H9 (cell line): Measurements from ENCODE around the gene MAGT1. TPM values are rescaled to one million over a fixed set of nuclear protein-coding genes. Genes with fewer than 3 reads are reported as not detected.

Experiments used
- DNase-seq: peaks from one replicate; pipeline ENCODE4 v3.0.0-alpha.2; 2017
- H2AFZ ChIP-seq: one replicate; pipeline ENCODE4 v1.6.1; 2013; ENCODE audit warnings: mild to moderate bottlenecking, low read length, control low read depth, moderate library complexity
- H2AK5ac ChIP-seq: 2 replicates; pipeline ENCODE4 v1.6.1; 2013; ENCODE audit warnings: low read length, control low read depth, mixed read lengths; ENCODE audit not compliant: insufficient read length
- H2BK120ac ChIP-seq: one replicate; pipeline ENCODE4 v1.6.1; 2013; ENCODE audit warnings: low read depth, mild to moderate bottlenecking, low read length, control low read depth, inconsistent platforms; ENCODE audit not compliant: poor library complexity, severe bottlenecking
- H2BK12ac ChIP-seq: 2 replicates; pipeline ENCODE4 v1.6.1; 2013; ENCODE audit warnings: low read length, control low read depth, mixed read lengths, low read depth; ENCODE audit not compliant: insufficient read length
- H2BK15ac ChIP-seq: 2 replicates; pipeline ENCODE4 v1.6.1; 2013; ENCODE audit warnings: low read depth, low read length, control low read depth
- H2BK20ac ChIP-seq: one replicate; pipeline ENCODE4 v1.6.1; 2013; ENCODE audit warnings: low read depth, mild to moderate bottlenecking, low read length, control low read depth, inconsistent platforms; ENCODE audit not compliant: poor library complexity, severe bottlenecking
- H2BK5ac ChIP-seq: 2 replicates; pipeline ENCODE4 v1.6.1; 2013; ENCODE audit warnings: low read length, control low read depth, mixed read lengths; ENCODE audit not compliant: insufficient read length
- H3K14ac ChIP-seq: 2 replicates; pipeline ENCODE4 v1.6.1; 2013; ENCODE audit warnings: low read length, control low read depth; ENCODE audit not compliant: insufficient read depth
- H3K18ac ChIP-seq: 2 replicates; pipeline ENCODE4 v1.6.1; 2013; ENCODE audit warnings: low read depth, mild to moderate bottlenecking, mixed read lengths, low read length, control low read depth; ENCODE audit not compliant: insufficient read length
- H3K23ac ChIP-seq: 2 replicates; pipeline ENCODE4 v1.6.1; 2013; ENCODE audit warnings: low read length, control low read depth, mixed read lengths, low read depth; ENCODE audit not compliant: insufficient read length
- H3K23me2 ChIP-seq: 2 replicates; pipeline ENCODE4 v1.6.1; 2013; ENCODE audit warnings: low read depth, mild to moderate bottlenecking, mixed read lengths, low read length, control low read depth; ENCODE audit not compliant: insufficient read length, poor library complexity, severe bottlenecking
- H3K27ac ChIP-seq: 2 replicates; pipeline ENCODE4 v1.5.1; 2013; ENCODE audit warnings: low read length, control low read depth, mixed read lengths, low read depth; ENCODE audit not compliant: insufficient read length
- H3K27me3 ChIP-seq: 2 replicates; pipeline ENCODE4 v1.6.1; 2013; ENCODE audit warnings: low read length, control low read depth, inconsistent platforms; ENCODE audit not compliant: insufficient read depth
- H3K4ac ChIP-seq: 2 replicates; pipeline ENCODE4 v1.6.1; 2013; ENCODE audit warnings: low read depth, mild to moderate bottlenecking, control low read depth, inconsistent platforms, low read length, moderate library complexity
- H3K4me1 ChIP-seq: 2 replicates; pipeline ENCODE4 v1.6.1; 2013; ENCODE audit warnings: low read length, control low read depth, inconsistent platforms; ENCODE audit not compliant: insufficient read depth
- H3K4me2 ChIP-seq: 2 replicates; pipeline ENCODE4 v1.6.1; 2013; ENCODE audit warnings: low read length, control low read depth, mixed read lengths; ENCODE audit not compliant: insufficient read length, insufficient read depth
- H3K56ac ChIP-seq: 2 replicates; pipeline ENCODE4 v1.6.1; 2013; ENCODE audit warnings: low read depth, mild to moderate bottlenecking, mixed read lengths, low read length, control low read depth; ENCODE audit not compliant: insufficient read length
- H3K79me1 ChIP-seq: 2 replicates; pipeline ENCODE4 v1.6.1; 2013; ENCODE audit warnings: low read depth, mild to moderate bottlenecking, moderate library complexity, low read length, control low read depth, inconsistent platforms; ENCODE audit not compliant: insufficient read depth, poor library complexity, severe bottlenecking
- H3K79me2 ChIP-seq: 2 replicates; pipeline ENCODE4 v1.6.1; 2013; ENCODE audit warnings: low read length, control low read depth, inconsistent platforms; ENCODE audit not compliant: insufficient read depth
- H3K9ac ChIP-seq: 2 replicates; pipeline ENCODE4 v1.6.1; 2013; ENCODE audit warnings: low read length, control low read depth, mixed read lengths; ENCODE audit not compliant: insufficient read length; ENCODE audit errors: extremely low read depth
- H3K9me3 ChIP-seq: one replicate; pipeline ENCODE4 v1.6.1; 2013; ENCODE audit warnings: low read depth, low read length, inconsistent platforms; ENCODE audit not compliant: control insufficient read depth
- H3T11ph ChIP-seq: one replicate; pipeline ENCODE4 v1.6.1; 2013; ENCODE audit warnings: mild to moderate bottlenecking, low read length, control low read depth, inconsistent platforms
- H4K20me1 ChIP-seq: one replicate; pipeline ENCODE4 v1.6.1; 2013; ENCODE audit not compliant: control insufficient read depth, insufficient read length, insufficient read depth
- H4K5ac ChIP-seq: 2 replicates; pipeline ENCODE4 v1.6.1; 2013; ENCODE audit warnings: low read depth, mild to moderate bottlenecking, mixed read lengths, low read length, control low read depth; ENCODE audit not compliant: insufficient read length
- H4K8ac ChIP-seq: replicated peaks from 2 replicates; pipeline ENCODE4 v1.6.1; 2013; ENCODE audit warnings: low read length, control low read depth, mixed read lengths, low read depth; ENCODE audit not compliant: insufficient read length
- H4K91ac ChIP-seq: 2 replicates; pipeline ENCODE4 v1.6.1; 2013; ENCODE audit warnings: low read depth, mild to moderate bottlenecking, moderate library complexity, mixed read lengths, low read length, control low read depth; ENCODE audit not compliant: insufficient read length
- H3K27ac Mint-ChIP-seq, 3 experiments: 2 replicates in 2 of 3; 3 replicates in 1 of 3; pipeline ENCODE4 v1.8.0; 2020 to 2021; ENCODE audit warnings: mixed read lengths in 3 of 3, mild to moderate bottlenecking in 1 of 3, moderate library complexity in 1 of 3
- H3K27me3 Mint-ChIP-seq: 2 replicates; pipeline ENCODE4 v1.8.0; 2021; ENCODE audit warnings: low read depth, mild to moderate bottlenecking, moderate library complexity, mixed read lengths
- H3K36me3 Mint-ChIP-seq, 3 experiments: 2 replicates in 2 of 3; 3 replicates in 1 of 3; pipeline ENCODE4 v1.8.0; 2020 to 2021; ENCODE audit warnings: low read depth in 3 of 3, mixed read lengths in 3 of 3; ENCODE audit not compliant: insufficient read depth in 1 of 3
- H3K4me1 Mint-ChIP-seq, 2 experiments: 2 replicates each; pipeline ENCODE4 v1.8.0; 2020; ENCODE audit warnings: mixed read lengths in 2 of 2
- H3K4me3 Mint-ChIP-seq, 2 experiments: 2 replicates in 1 of 2; 3 replicates in 1 of 2; pipeline ENCODE4 v1.8.0; 2020 to 2021; ENCODE audit warnings: mild to moderate bottlenecking in 2 of 2, mixed read lengths in 2 of 2, moderate library complexity in 1 of 2
- H3K9me3 Mint-ChIP-seq, 2 experiments: 2 replicates in 1 of 2; 3 replicates in 1 of 2; pipeline ENCODE4 v1.8.0; 2020; ENCODE audit warnings: mild to moderate bottlenecking in 2 of 2, mixed read lengths in 2 of 2, moderate library complexity in 1 of 2
- WGBS: extraction: QIAGEN DNeasy Blood & Tissue Kit; methylation state at CpG from one replicate; pipeline ENCODE4 v1.1.7; 2013; ENCODE audit warnings: missing lambda C conversion rate, low lambda C conversion rate, mixed read lengths; ENCODE audit not compliant: insufficient read length; ENCODE audit errors: extremely low coverage; 5-methylcytosine and 5-hydroxymethylcytosine counted together
- total RNA-seq: library from RNA; stranded (reverse); gene quantifications from 2 replicates; pipeline ENCODE4 v1.2.1, GENCODE V29; 2021
- TF ChIP-seq, protein P1 (sequence below): fragments of 200-600 bp; sonication (generic); conservative IDR thresholded peaks from 3 replicates; pipeline ENCODE4 v1.8.0; 2021; ENCODE audit warnings: antibody characterized with exemption, mild to moderate bottlenecking

Gene MAGT1
- total RNA-seq, 1 experiment from 2014 or later: 42.8 TPM

DNA sequence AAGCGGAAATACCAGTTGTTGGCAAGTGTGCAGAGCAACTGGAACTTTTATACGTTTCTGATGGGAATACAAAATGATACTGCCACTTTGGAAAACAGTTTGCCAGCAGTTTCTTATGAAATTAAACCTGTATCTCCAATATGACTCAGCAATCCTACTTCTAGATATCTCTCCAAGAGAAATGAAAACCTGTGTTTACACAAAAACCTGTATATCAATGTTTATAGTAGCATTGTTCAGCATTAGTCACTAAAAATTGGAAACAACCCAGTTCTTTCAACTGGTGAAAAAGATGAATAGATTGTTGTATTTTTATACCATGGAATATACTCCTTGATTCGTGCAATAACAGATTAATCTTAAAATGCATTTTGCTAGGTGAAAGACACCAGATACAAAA lies 42.1 kb upstream of the MAGT1 start:
- WGBS: no CpG with 5 or more reads among the region's 3 CpGs
- H3K14ac ChIP-seq: no peak overlapping the region
- no peak overlapping the region for H3K27ac Mint-ChIP-seq

More for the DNA sequence above, 42.1 kb upstream of the MAGT1 start:
- Histone ChIP-seq H3K4me2 (no peak overlapping the region), H4K91ac (no peak overlapping the region), H3K23me2 (no peaks in the 10 kb centered on the region), H3K18ac (no peak overlapping the region), H2BK5ac (no peak overlapping the region), H3T11ph (no peak overlapping the region), H4K5ac (no peak overlapping the region), H2BK120ac (no peak overlapping the region), H3K79me1 (no peaks in the 10 kb centered on the region), H3K56ac (no peak overlapping the region), H3K4me1 (no peaks in the 10 kb centered on the region), H2BK15ac (no peak overlapping the region), H2AFZ (no peak overlapping the region), H3K23ac (no peak overlapping the region), H3K27me3 (no peaks in the 10 kb centered on the region), H4K20me1 (no peaks in the 10 kb centered on the region), H3K27ac (no peak overlapping the region), H2BK20ac (no peak overlapping the region), H3K9ac (no peak overlapping the region), H3K79me2 (no peaks in the 10 kb centered on the region), H2AK5ac (no peak overlapping the region), H3K9me3 (peaks cover 28% of the 10 kb centered on the region), H4K8ac (no peak overlapping the region), H3K4ac (no peak overlapping the region), H2BK12ac (no peak overlapping the region)
- H3K27me3 Mint-ChIP-seq: no peaks in the 10 kb centered on the region
- TF ChIP-seq, protein P1, sequence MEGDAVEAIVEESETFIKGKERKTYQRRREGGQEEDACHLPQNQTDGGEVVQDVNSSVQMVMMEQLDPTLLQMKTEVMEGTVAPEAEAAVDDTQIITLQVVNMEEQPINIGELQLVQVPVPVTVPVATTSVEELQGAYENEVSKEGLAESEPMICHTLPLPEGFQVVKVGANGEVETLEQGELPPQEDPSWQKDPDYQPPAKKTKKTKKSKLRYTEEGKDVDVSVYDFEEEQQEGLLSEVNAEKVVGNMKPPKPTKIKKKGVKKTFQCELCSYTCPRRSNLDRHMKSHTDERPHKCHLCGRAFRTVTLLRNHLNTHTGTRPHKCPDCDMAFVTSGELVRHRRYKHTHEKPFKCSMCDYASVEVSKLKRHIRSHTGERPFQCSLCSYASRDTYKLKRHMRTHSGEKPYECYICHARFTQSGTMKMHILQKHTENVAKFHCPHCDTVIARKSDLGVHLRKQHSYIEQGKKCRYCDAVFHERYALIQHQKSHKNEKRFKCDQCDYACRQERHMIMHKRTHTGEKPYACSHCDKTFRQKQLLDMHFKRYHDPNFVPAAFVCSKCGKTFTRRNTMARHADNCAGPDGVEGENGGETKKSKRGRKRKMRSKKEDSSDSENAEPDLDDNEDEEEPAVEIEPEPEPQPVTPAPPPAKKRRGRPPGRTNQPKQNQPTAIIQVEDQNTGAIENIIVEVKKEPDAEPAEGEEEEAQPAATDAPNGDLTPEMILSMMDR: no peak
- H3K9me3 Mint-ChIP-seq: peaks cover 37 to 50% of the 10 kb centered on the region in 2 experiments
- H3K4me3 Mint-ChIP-seq: no peak overlapping the region
- no peak for DNase-seq
- H3K4me1 Mint-ChIP-seq: no peaks in the 10 kb centered on the region
- H3K36me3 Mint-ChIP-seq: peaks cover 0 to 4% (median 0%) of the 10 kb centered on the region in 3 experiments; a peak in 2 of 7 replicates
